Placental epithelial cell (primary cell): ENCODE results near the gene ZNF708. TPM values are rescaled to one million over a fixed set of nuclear protein-coding genes. Genes with fewer than 3 reads are reported as not detected.

ENCODE experiments used
- total RNA-seq: library from RNA; depleted of rRNA; stranded (reverse); fragments of >200 nt; gene quantifications from 2 replicates; pipeline ENCODE4 v1.2.3, GENCODE V29; 2012

ZNF708 gene
- 11.3 and 16.5 TPM in 2 replicates for total RNA-seq

DNA sequence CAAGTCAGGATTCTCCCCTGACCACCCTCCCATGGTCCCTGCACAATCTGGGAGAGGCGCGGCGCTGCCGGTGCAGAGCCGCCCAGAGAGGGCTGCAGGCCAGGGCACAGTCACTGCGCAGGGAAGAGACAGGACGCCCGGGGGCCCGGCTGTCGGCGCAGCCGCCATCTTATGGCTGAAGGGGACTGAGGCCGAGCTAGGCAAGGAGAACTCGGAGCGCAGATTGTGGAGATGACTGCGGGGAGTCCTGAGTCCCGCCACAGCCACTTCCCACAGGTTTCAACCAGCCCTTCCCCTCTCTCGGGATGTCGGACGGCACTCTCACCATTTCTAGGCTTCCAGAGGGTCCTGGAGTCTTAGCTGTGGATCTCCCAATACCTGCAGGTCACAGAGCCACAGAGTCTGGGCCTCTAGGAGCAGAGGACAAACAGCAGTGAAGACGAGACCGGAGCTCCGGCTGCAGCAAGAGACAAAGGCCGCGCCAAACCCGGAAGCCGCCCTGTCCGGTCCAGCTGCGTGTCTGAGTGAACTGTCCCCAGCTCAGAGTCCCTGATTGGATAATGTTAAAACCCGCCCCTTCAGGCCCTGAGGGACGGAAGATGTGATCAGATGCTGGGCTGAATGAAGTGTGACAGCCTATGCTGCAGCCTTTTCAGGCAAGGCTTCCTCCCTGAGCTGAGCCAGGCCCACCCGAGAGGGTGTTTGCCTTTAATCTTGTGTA is at the start of gene ZNF708:
TSS of gene ZNF708 (minus strand) at position 526 of the 721 bp plus-strand sequence. CDS start at position 328, 198 bp downstream.

DNA sequence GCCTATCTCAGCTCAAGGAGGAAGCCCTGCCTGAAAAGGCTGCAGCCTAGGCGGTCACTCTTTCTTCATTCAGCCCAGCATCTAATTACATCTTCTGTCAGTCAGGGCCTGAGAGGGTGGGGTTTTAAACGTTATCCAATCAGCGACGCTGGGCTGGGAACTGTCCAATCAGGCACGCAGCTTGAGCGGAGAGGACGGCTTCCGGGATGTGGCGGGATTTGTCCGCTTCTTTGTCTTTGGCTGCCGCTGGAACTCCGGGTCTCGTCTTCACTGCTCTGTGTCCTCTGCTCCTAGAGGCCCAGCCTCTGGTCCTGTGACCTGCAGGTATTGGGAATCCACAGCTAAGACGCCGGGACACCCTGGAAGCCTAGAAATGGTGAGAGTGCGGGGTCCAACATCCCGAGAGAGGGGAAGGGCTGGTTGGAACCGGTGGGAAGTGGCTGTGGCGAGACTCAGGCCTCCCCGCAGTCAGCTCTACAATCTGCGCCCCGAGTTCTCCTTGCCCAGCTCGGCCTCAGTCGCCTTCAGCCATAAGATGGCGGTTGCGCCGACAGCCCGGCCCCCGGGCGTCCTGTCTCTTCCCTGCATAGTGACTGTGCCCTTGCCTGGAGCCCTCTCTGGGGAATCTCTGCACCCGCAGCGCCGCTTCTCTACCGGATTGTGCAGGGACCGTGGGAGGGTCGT is 29.7 kb upstream of the ZNF708 start, which contains the start of gene ZNF738:
TSS of gene ZNF738 (plus strand) at position 233 of the 684 bp plus-strand sequence. CDS start at position 374, 141 bp downstream.

Other genes starting within 250 kb of the ZNF708 start
- 11.8 and 24.1 TPM in 2 replicates for gene ZNF714, start 247.2 kb downstream of the ZNF708 start, total RNA-seq
- 7.5 and 14.2 TPM in 2 replicates for gene ZNF431, start 187.4 kb downstream of the ZNF708 start, total RNA-seq
- gene ZNF738, start 29.6 kb upstream of the ZNF708 start, total RNA-seq = 5.0 and 5.5 TPM in 2 replicates
- gene ZNF493, start 67.7 kb upstream of the ZNF708 start, total RNA-seq = 19.1 and 33.4 TPM in 2 replicates
- gene ZNF429, start 176.2 kb upstream of the ZNF708 start, total RNA-seq = 10.4 and 18.1 TPM in 2 replicates